SH-SY5Y (cell line): ENCODE results near the gene SDK1.

ENCODE experiments used
- GATA2 ChIP-seq: IDR thresholded peaks from 2 replicates; pipeline ENCODE4 v1.6.1; 2011; ENCODE audit warnings: mild to moderate bottlenecking, low read depth, low read length
- GATA3 ChIP-seq: IDR thresholded peaks from 2 replicates; pipeline ENCODE4 v1.6.1; 2011; ENCODE audit warnings: low read depth, mild to moderate bottlenecking, low read length, moderate library complexity

- no peak for TF ChIP-seq GATA2
- TF ChIP-seq GATA3, result no peak
These were observed 79.0 kb downstream of the SDK1 start for GRCh38 chr7:3380034-3380433.
